ENCODE measurements around the gene AMER1.

Gene AMER1

GRCh38 chrX:64152857-64153256, 52.7 kb downstream of the AMER1 start:
- no peak for TF ChIP-seq CTCF (IDR thresholded peaks at IDR 0.05; ENCODE audit: extremely low read depth, insufficient read depth, missing control alignments)
- no peak for DNase-seq (ENCODE audit: low spot score)
- in situ Hi-C loops (cut with MboI; ENCODE audit: low pct_unique_long_range_greater_than_20kb, low sequenced_read_pairs, unreplicated experiment): no loop called here

GRCh38 chrX:64151911-64152310, 53.6 kb downstream of the AMER1 start:
- no peak for TF ChIP-seq CTCF (IDR thresholded peaks at IDR 0.05; ENCODE audit: extremely low read depth, insufficient read depth, missing control alignments)
- in situ Hi-C loops (cut with MboI; ENCODE audit: low pct_unique_long_range_greater_than_20kb, low sequenced_read_pairs, unreplicated experiment): no loop called here
- DNase-seq (ENCODE audit: low spot score): no peak

- in situ Hi-C loops (cut with MboI; ENCODE audit: low pct_unique_long_range_greater_than_20kb, low sequenced_read_pairs, unreplicated experiment): no loop called here
- TF ChIP-seq CTCF (IDR thresholded peaks at IDR 0.05; ENCODE audit: extremely low read depth, insufficient read depth, missing control alignments): no peak
- DNase-seq (ENCODE audit: low spot score): no peak
Observed at GRCh38 chrX:64150775-64151174, 54.7 kb downstream of the AMER1 start.
